Measurements from ENCODE around the gene PDE1A.

DNA sequence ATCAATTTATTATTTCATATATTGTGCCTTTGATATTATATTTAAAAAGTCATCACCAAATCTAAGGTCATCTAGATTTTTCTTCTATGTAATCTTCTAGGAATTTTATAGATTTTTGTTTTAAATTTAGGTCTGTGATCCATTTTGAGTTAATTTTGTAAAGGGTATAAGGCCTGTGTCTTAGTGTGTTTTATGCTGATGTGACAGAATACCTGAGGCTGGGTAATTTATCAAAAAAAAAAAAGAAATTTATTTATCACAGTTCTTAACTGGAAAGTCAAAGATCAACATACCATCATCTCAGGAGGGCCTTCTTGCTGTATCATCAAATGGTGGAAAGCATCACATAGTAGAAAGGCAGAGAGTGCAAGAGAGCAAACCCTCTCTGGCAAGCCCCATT is 216.2 kb downstream of the PDE1A start:
- TF ChIP-seq, protein P1, sequence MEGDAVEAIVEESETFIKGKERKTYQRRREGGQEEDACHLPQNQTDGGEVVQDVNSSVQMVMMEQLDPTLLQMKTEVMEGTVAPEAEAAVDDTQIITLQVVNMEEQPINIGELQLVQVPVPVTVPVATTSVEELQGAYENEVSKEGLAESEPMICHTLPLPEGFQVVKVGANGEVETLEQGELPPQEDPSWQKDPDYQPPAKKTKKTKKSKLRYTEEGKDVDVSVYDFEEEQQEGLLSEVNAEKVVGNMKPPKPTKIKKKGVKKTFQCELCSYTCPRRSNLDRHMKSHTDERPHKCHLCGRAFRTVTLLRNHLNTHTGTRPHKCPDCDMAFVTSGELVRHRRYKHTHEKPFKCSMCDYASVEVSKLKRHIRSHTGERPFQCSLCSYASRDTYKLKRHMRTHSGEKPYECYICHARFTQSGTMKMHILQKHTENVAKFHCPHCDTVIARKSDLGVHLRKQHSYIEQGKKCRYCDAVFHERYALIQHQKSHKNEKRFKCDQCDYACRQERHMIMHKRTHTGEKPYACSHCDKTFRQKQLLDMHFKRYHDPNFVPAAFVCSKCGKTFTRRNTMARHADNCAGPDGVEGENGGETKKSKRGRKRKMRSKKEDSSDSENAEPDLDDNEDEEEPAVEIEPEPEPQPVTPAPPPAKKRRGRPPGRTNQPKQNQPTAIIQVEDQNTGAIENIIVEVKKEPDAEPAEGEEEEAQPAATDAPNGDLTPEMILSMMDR (conservative IDR thresholded peaks at IDR 0.05; ENCODE audit: low read length) = no peak
- TF ChIP-seq EZH2phosphoT487 (IDR thresholded peaks at IDR 0.05; ENCODE audit: borderline replicate concordance, low read depth, low read length) = no peak
